Activated B cell treated with CpG ODN at 0.5 μM for 24 hours (primary cell): Measurements from ENCODE around the gene LMTK2. TPM values are rescaled to one million over a fixed set of nuclear protein-coding genes. Genes with fewer than 3 reads are reported as not detected.

Source experiments
- ATAC-seq: fragments of 200-7000 bp; cut with Tn5 transposase; one replicate; pipeline ENCODE4 v1.10.0; 2021; ENCODE audit warnings: low read depth, mild to moderate bottlenecking, moderate library complexity
- CTCF ChIA-PET: fragments of 350-600 bp; sonication (Branson Sonifier 250); formaldehyde crosslinking; loops from one replicate; lab custom pipeline; 2021; ENCODE audit warnings: antibody characterized with exemption; lab: Charles Lee
- POLR2A ChIA-PET: fragments of 350-600 bp; sonication (Branson Sonifier 250); formaldehyde crosslinking; loops from one replicate; lab custom pipeline; 2021; ENCODE audit warnings: antibody characterized with exemption; lab: Charles Lee
- DNase-seq: peaks from one replicate; pipeline ENCODE4 v3.0.0; 2022
- H3K27ac Mint-ChIP-seq: one replicate; pipeline ENCODE4 v1.8.0; 2020; ENCODE audit warnings: mixed read lengths
- H3K27me3 Mint-ChIP-seq: one replicate; pipeline ENCODE4 v1.8.0; 2021; ENCODE audit warnings: mixed read lengths
- H3K36me3 Mint-ChIP-seq: one replicate; pipeline ENCODE4 v1.8.0; 2021; ENCODE audit warnings: low read depth, mixed read lengths
- H3K4me1 Mint-ChIP-seq: one replicate; pipeline ENCODE4 v1.8.0; 2021; ENCODE audit warnings: mixed read lengths
- H3K4me3 Mint-ChIP-seq: one replicate; pipeline ENCODE4 v1.8.0; 2020; ENCODE audit warnings: mild to moderate bottlenecking, mixed read lengths
- H3K9me3 Mint-ChIP-seq: one replicate; pipeline ENCODE4 v1.8.0; 2020; ENCODE audit warnings: mixed read lengths
- intact Hi-C: fragments of 100-400 bp; cut with micrococcal nuclease; formaldehyde crosslinking; loops from one replicate; pipeline ENCODE4 v1.15.1; 2024
- total RNA-seq: library from RNA; stranded (reverse); gene quantifications from 2 replicates; pipeline ENCODE4 v1.2.3, GENCODE V29; 2022
- TF ChIP-seq, protein P1 (sequence below): fragments of 200-600 bp; IDR thresholded peaks from one replicate; pipeline ENCODE4 v1.8.0; 2022; ENCODE audit warnings: antibody characterized with exemption, mild to moderate bottlenecking

LMTK2 gene
- total RNA-seq, 1 donor from 2014 or later, result 9.6 TPM

DNA sequence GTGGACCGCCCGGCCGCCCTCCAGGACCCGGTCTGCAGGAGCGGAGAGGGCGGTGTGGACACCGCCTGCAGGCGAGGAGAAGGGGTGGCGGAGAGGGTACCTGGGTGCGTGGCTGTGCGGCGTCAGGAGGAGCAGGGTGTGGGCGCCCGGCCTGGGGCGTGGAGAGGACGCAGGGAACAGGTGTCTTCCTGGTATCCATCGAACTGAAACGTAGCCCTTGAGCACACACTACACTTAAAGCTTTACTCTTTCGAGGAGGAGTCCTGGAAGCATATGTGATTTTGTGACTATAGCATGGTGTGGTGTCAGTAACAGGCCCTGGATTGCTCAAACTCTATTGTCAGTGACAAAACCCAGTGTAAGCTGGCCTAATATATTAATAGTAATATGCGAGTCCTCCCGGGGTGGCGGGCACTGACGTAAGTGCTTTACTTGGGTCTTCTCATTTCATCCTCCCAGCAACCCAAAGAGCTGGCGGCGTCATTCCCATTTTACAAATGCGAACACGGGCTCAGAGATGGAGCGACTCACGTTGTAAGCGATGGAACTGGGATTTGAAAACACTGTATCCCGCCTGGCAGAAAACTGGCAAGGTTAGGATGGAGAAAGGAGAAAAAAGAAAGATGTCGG lies 145.9 kb downstream of the LMTK2 start:
- peak overlapping the region; percentile 94 for H3K4me3 Mint-ChIP-seq
- POLR2A ChIA-PET, result interaction anchor here (1.2 kb wide), 1 partner anchor 30 kb away, joined by 3 read pairs; no protein-coding TSS in a partner anchor
- TF ChIP-seq, protein P1, sequence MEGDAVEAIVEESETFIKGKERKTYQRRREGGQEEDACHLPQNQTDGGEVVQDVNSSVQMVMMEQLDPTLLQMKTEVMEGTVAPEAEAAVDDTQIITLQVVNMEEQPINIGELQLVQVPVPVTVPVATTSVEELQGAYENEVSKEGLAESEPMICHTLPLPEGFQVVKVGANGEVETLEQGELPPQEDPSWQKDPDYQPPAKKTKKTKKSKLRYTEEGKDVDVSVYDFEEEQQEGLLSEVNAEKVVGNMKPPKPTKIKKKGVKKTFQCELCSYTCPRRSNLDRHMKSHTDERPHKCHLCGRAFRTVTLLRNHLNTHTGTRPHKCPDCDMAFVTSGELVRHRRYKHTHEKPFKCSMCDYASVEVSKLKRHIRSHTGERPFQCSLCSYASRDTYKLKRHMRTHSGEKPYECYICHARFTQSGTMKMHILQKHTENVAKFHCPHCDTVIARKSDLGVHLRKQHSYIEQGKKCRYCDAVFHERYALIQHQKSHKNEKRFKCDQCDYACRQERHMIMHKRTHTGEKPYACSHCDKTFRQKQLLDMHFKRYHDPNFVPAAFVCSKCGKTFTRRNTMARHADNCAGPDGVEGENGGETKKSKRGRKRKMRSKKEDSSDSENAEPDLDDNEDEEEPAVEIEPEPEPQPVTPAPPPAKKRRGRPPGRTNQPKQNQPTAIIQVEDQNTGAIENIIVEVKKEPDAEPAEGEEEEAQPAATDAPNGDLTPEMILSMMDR, result no peak
- peaks cover 29% of the 10 kb centered on the region for H3K36me3 Mint-ChIP-seq
- DNase-seq, result no peak
- H3K27ac Mint-ChIP-seq, result peak overlapping the region; percentile 80
- H3K27me3 Mint-ChIP-seq, result no peaks in the 10 kb centered on the region
- ATAC-seq, result peak; percentile 36
- CTCF ChIA-PET, result no interaction called here
- intact Hi-C loops, result loop anchor here (1.0 to 5.0 kb wide), 5 partner anchors 29 to 1930 kb away; partner anchors contain the start of genes BRI3, LMTK2 and SLC25A13
- peaks cover 39% of the 10 kb centered on the region for H3K4me1 Mint-ChIP-seq
- no peaks in the 10 kb centered on the region for H3K9me3 Mint-ChIP-seq

DNA sequence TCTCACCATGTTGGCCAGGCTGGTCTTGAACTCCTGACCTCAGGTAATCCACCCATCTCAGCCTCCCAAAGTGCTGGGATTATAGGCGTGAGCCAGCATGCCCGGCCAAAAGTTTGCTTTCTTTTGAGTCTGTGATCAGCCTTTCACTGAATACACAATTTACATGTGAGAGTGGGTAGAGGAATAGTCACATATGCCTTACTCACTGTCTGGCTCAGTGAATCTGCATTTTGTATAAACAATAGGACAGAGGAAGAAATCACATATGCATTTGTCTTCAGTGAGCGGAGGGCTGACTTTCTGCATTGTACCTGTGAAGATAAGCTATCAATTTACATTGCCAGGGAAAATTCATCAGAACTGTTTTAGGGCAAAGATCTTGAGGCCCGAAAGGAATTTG lies 147.9 kb downstream of the LMTK2 start:
- DNase-seq (no peak), ATAC-seq (no peak)
- Mint-ChIP-seq H3K9me3 (no peaks in the 10 kb centered on the region), H3K27me3 (no peaks in the 10 kb centered on the region), H3K4me1 (peaks cover 32% of the 10 kb centered on the region), H3K4me3 (no peak overlapping the region), H3K36me3 (peaks cover 32% of the 10 kb centered on the region), H3K27ac (no peak overlapping the region)
- intact Hi-C loops, result loop anchor here (5.0 kb wide), 2 partner anchors 37 to 1932 kb away; partner anchors contain the start of gene SLC25A13
- ChIA-PET POLR2A (interaction anchor here (0.5 to 0.7 kb wide), 3 partner anchors 40 to 152 kb away, joined by 4 to 10 read pairs (median 7); no protein-coding TSS in a partner anchor), CTCF (no interaction called here)
- TF ChIP-seq, protein P1, result no peak

GRCh38 chr7:98254951-98255610 lies 148.4 kb downstream of the LMTK2 start:
- peaks cover 30% of the 10 kb centered on the region for H3K36me3 Mint-ChIP-seq
- intact Hi-C loops, result loop anchor here (5.0 kb wide), 2 partner anchors 38 to 1933 kb away; partner anchors contain the start of gene SLC25A13
- H3K4me3 Mint-ChIP-seq, result no peak overlapping the region
- ATAC-seq, result no peak
- CTCF ChIA-PET, result no interaction called here
- no peaks in the 10 kb centered on the region for H3K9me3 Mint-ChIP-seq
- H3K27me3 Mint-ChIP-seq, result no peaks in the 10 kb centered on the region
- TF ChIP-seq, protein P1, result no peak
- POLR2A ChIA-PET, result interaction anchor here (0.5 kb wide), 1 partner anchor 152 kb away, joined by 4 read pairs; no protein-coding TSS in a partner anchor
- no peak for DNase-seq
- no peak overlapping the region for H3K27ac Mint-ChIP-seq
- H3K4me1 Mint-ChIP-seq, result peaks cover 28% of the 10 kb centered on the region

GRCh38 chr7:98256431-98256830 lies 149.8 kb downstream of the LMTK2 start:
- peaks cover 14% of the 10 kb centered on the region for H3K4me1 Mint-ChIP-seq
- ATAC-seq, result no peak
- ChIA-PET CTCF (no interaction called here), POLR2A (no interaction called here)
- H3K36me3 Mint-ChIP-seq, result peaks cover 39% of the 10 kb centered on the region
- no peaks in the 10 kb centered on the region for H3K27me3 Mint-ChIP-seq
- H3K27ac Mint-ChIP-seq, result no peak overlapping the region
- TF ChIP-seq, protein P1, result no peak
- DNase-seq, result no peak
- no peaks in the 10 kb centered on the region for H3K9me3 Mint-ChIP-seq
- H3K4me3 Mint-ChIP-seq, result no peak overlapping the region
- intact Hi-C loops, result no loop called here

- intact Hi-C loops, result no loop called here
- ATAC-seq (no peak), DNase-seq (no peak)
- Mint-ChIP-seq H3K36me3 (peaks cover 43% of the 10 kb centered on the region), H3K4me1 (peaks cover 7% of the 10 kb centered on the region), H3K9me3 (peaks cover 5% of the 10 kb centered on the region), H3K27ac (no peak overlapping the region), H3K27me3 (no peaks in the 10 kb centered on the region), H3K4me3 (no peak overlapping the region)
- POLR2A ChIA-PET, result no interaction called here
- TF ChIP-seq, protein P1, result no peak
- CTCF ChIA-PET, result no interaction called here
These were observed 151.0 kb downstream of the LMTK2 start for GRCh38 chr7:98257701-98258100.
